Neural cell (in vitro differentiated cells): ENCODE measurements around the gene MYO5A. TPM values are rescaled to one million over a fixed set of nuclear protein-coding genes. Genes with fewer than 3 reads are reported as not detected.
"Not testable (repeated sequence)": the region's sequence is repeated elsewhere in the genome, so short reads cannot be mapped to it uniquely, and the experiment has no call there.

ENCODE experiments used
- H2AFZ ChIP-seq: fragments of 200-600, 300-800 bp; sonication (generic), shearing (Covaris generic); 2 replicates; pipeline ENCODE4 v1.6.0; 2014; ENCODE audit warnings: low read depth, mild to moderate bottlenecking, antibody characterized with exemption, low read length, moderate library complexity
- H3F3A ChIP-seq: fragments of 200-600 bp; shearing (Covaris generic); 2 replicates; pipeline ENCODE4 v1.6.1; 2016; ENCODE audit warnings: mild to moderate bottlenecking, moderate library complexity, mixed read lengths, antibody characterized with exemption, low read length; ENCODE audit not compliant: insufficient read depth, poor library complexity, severe bottlenecking
- H3K27ac ChIP-seq: fragments of 200-600, 300-800 bp; sonication (generic), shearing (Covaris generic); 2 replicates; pipeline ENCODE4 v1.5.1; 2014; ENCODE audit warnings: mild to moderate bottlenecking, low read length, moderate library complexity
- H3K27me3 ChIP-seq: fragments of 300-800, 200-600 bp; sonication (generic), shearing (Covaris generic); 2 replicates; pipeline ENCODE4 v1.6.0; 2014; ENCODE audit warnings: mild to moderate bottlenecking, low read depth, low read length, moderate library complexity; ENCODE audit not compliant: insufficient read depth
- H3K36me3 ChIP-seq: fragments of 300-800, 200-600 bp; sonication (generic), shearing (Covaris generic); 2 replicates; pipeline ENCODE4 v1.5.1; 2014; ENCODE audit warnings: mild to moderate bottlenecking, antibody characterized with exemption, low read length, moderate library complexity; ENCODE audit not compliant: insufficient read depth
- H3K4me2 ChIP-seq: fragments of 300-800, 200-600 bp; sonication (generic), shearing (Covaris generic); 2 replicates; pipeline ENCODE4 v1.6.0; 2014; ENCODE audit warnings: mild to moderate bottlenecking, low read length
- H3K4me3 ChIP-seq: fragments of 300-800, 200-600 bp; sonication (generic), shearing (Covaris generic); 2 replicates; pipeline ENCODE4 v1.5.1; 2014; ENCODE audit warnings: mild to moderate bottlenecking, low read length, moderate library complexity
- H3K79me2 ChIP-seq: fragments of 200-600 bp; shearing (Covaris generic); replicated peaks from 2 replicates; pipeline ENCODE4 v1.6.0; 2014; ENCODE audit warnings: mild to moderate bottlenecking, low read length, moderate library complexity; ENCODE audit not compliant: insufficient read depth
- H3K9ac ChIP-seq: fragments of 300-800, 200-600 bp; sonication (generic), shearing (Covaris generic); 2 replicates; pipeline ENCODE4 v1.6.1; 2016; ENCODE audit warnings: mild to moderate bottlenecking, low read length, mixed read lengths
- H3K9me2 ChIP-seq: fragments of 200-600 bp; shearing (Covaris generic); 2 replicates; pipeline ENCODE4 v1.6.1; 2016; ENCODE audit warnings: mild to moderate bottlenecking, low read length, mixed read lengths; ENCODE audit not compliant: insufficient read depth
- H3K9me3 ChIP-seq: fragments of 200-600, 300-800 bp; sonication (generic), shearing (Covaris generic); 2 replicates; pipeline ENCODE4 v1.6.1; 2016; ENCODE audit warnings: mild to moderate bottlenecking, mixed run types, low read length, moderate library complexity, mixed read lengths
- H4K20me1 ChIP-seq: fragments of 200-600 bp; shearing (Covaris generic); 2 replicates; pipeline ENCODE4 v1.6.1; 2016; ENCODE audit warnings: mild to moderate bottlenecking, mixed run types; ENCODE audit not compliant: insufficient read depth
- CTCF ChIP-seq: fragments of 450-650 bp; IDR thresholded peaks from 2 replicates; pipeline ENCODE4 v1.5.1; 2014; ENCODE audit warnings: antibody characterized with exemption, mild to moderate bottlenecking, moderate library complexity; ENCODE audit not compliant: poor library complexity, severe bottlenecking
- EP300 ChIP-seq: fragments of 450-650 bp; conservative IDR thresholded peaks from 2 replicates; pipeline ENCODE4 v1.6.1; 2014; ENCODE audit warnings: antibody characterized with exemption, mild to moderate bottlenecking, moderate library complexity; ENCODE audit not compliant: poor library complexity, severe bottlenecking
- EZH2 ChIP-seq: fragments of 200-600, 300-800 bp; shearing (Covaris generic), sonication (generic); IDR thresholded peaks from 2 replicates; pipeline ENCODE4 v1.6.1; 2014; ENCODE audit warnings: antibody characterized with exemption, low read length, borderline replicate concordance, mild to moderate bottlenecking; ENCODE audit not compliant: insufficient read depth, poor library complexity, severe bottlenecking
- MXI1 ChIP-seq: fragments of 450-650 bp; conservative IDR thresholded peaks from 2 replicates; pipeline ENCODE4 v1.6.1; 2014; ENCODE audit warnings: antibody characterized with exemption, mild to moderate bottlenecking; ENCODE audit not compliant: poor library complexity, severe bottlenecking
- POLR2AphosphoS5 ChIP-seq: IDR thresholded peaks from 2 replicates; pipeline ENCODE4 v1.6.1; 2012
- RAD21 ChIP-seq: fragments of 450-650 bp; conservative IDR thresholded peaks from 2 replicates; pipeline ENCODE4 v1.6.1; 2014; ENCODE audit warnings: antibody characterized with exemption, mild to moderate bottlenecking, moderate library complexity
- REST ChIP-seq: IDR thresholded peaks from 2 replicates; pipeline ENCODE4 v1.6.1; 2012; ENCODE audit warnings: borderline replicate concordance
- SMC3 ChIP-seq: fragments of 450-650 bp; conservative IDR thresholded peaks from 2 replicates; pipeline ENCODE4 v1.6.1; 2014; ENCODE audit warnings: antibody characterized with exemption, mild to moderate bottlenecking, moderate library complexity; ENCODE audit not compliant: poor library complexity
- TAF1 ChIP-seq: IDR thresholded peaks from 2 replicates; pipeline ENCODE4 v1.6.1; 2012; ENCODE audit warnings: low read depth
- polyA plus RNA-seq: library from polyadenylated mRNA; depleted of rRNA; stranded (reverse); fragments of >200 nt; gene quantifications from 2 replicates; pipeline ENCODE4 v1.2.3, GENCODE V29; 2014

MYO5A gene
- polyA plus RNA-seq, 1 donor from 2014 or later = 43.8 TPM

- H3K36me3 ChIP-seq = no peaks in the 10 kb centered on the region
- H3K9me2 ChIP-seq = no peaks in the 10 kb centered on the region
- H2AFZ ChIP-seq = no peak overlapping the region
- peaks cover 24% of the 10 kb centered on the region for H3K79me2 ChIP-seq
- TF ChIP-seq MXI1 = no peak
- no peak for TF ChIP-seq CTCF
- TF ChIP-seq EZH2 = no peak
- H3K4me2 ChIP-seq = no peak overlapping the region
- no peaks in the 10 kb centered on the region for H3F3A ChIP-seq
- no peak overlapping the region for H3K4me3 ChIP-seq
- no peaks in the 10 kb centered on the region for H4K20me1 ChIP-seq
- H3K9ac ChIP-seq = no peak overlapping the region
- no peaks in the 10 kb centered on the region for H3K9me3 ChIP-seq
- no peak overlapping the region for H3K27ac ChIP-seq
- H3K27me3 ChIP-seq = no peaks in the 10 kb centered on the region
These were observed 36.5 kb downstream of the MYO5A start for GRCh38 chr15:52492132-52492531.

- no peaks in the 10 kb centered on the region for H3K9me3 ChIP-seq
- TF ChIP-seq SMC3 = no peak
- TF ChIP-seq EZH2 = no peak
- no peak overlapping the region for H3K4me3 ChIP-seq
- H2AFZ ChIP-seq = no peak overlapping the region
- H3K9me2 ChIP-seq = no peaks in the 10 kb centered on the region
- no peaks in the 10 kb centered on the region for H3F3A ChIP-seq
- H3K4me2 ChIP-seq = no peak overlapping the region
- no peaks in the 10 kb centered on the region for H4K20me1 ChIP-seq
- no peak overlapping the region for H3K27ac ChIP-seq
- H3K9ac ChIP-seq = no peak overlapping the region
- no peaks in the 10 kb centered on the region for H3K27me3 ChIP-seq
- no peaks in the 10 kb centered on the region for H3K36me3 ChIP-seq
- H3K79me2 ChIP-seq = peaks cover 30% of the 10 kb centered on the region
These were observed 37.2 kb downstream of the MYO5A start for GRCh38 chr15:52491472-52491871.

GRCh38 chr15:52489430-52489829 lies 39.2 kb downstream of the MYO5A start:
- H3K9ac ChIP-seq, H3K27me3 ChIP-seq, H3F3A ChIP-seq, H2AFZ ChIP-seq, H3K4me3 ChIP-seq, H3K36me3 ChIP-seq, H3K9me3 ChIP-seq, H3K27ac ChIP-seq, H3K9me2 ChIP-seq, H3K4me2 ChIP-seq, H4K20me1 ChIP-seq: not testable (repeated sequence)
- peaks cover 42% of the 10 kb centered on the region for H3K79me2 ChIP-seq

GRCh38 chr15:52488830-52489229 lies 39.9 kb downstream of the MYO5A start:
- Histone ChIP-seq H3K4me2 (no peak overlapping the region), H3K79me2 (peaks cover 42% of the 10 kb centered on the region), H3F3A (no peaks in the 10 kb centered on the region), H3K36me3 (no peaks in the 10 kb centered on the region), H3K9me2 (no peaks in the 10 kb centered on the region), H3K27ac (no peak overlapping the region), H3K27me3 (no peaks in the 10 kb centered on the region), H4K20me1 (no peaks in the 10 kb centered on the region), H3K4me3 (no peak overlapping the region), H2AFZ (no peak overlapping the region), H3K9me3 (no peaks in the 10 kb centered on the region), H3K9ac (no peak overlapping the region)
- no peak for TF ChIP-seq EZH2
- no peak for TF ChIP-seq REST
- TF ChIP-seq CTCF = no peak
- no peak for TF ChIP-seq MXI1
- TF ChIP-seq SMC3 = no peak
- no peak for TF ChIP-seq EP300
- no peak for TF ChIP-seq POLR2AphosphoS5
- TF ChIP-seq TAF1 = no peak
- no peak for TF ChIP-seq RAD21
